GM18951 (cell line): ENCODE results near the gene PCDHB6.
"Not testable (repeated sequence)": the region's sequence is repeated elsewhere in the genome, so short reads cannot be mapped to it uniquely, and the experiment has no call there.

Source experiments
- POLR2A ChIP-seq: IDR thresholded peaks from 4 replicates; pipeline ENCODE4 v1.6.1; 2011; ENCODE audit warnings: mild to moderate bottlenecking; ENCODE audit not compliant: insufficient read length, insufficient read depth; ENCODE audit errors: extremely low read depth
- in situ Hi-C: fragments of 300-500 bp; cut with MboI; formaldehyde crosslinking; loops from one replicate; pipeline ENCODE4 v1.12.0; 2022; ENCODE audit warnings: low sequenced_read_pairs, mixed read lengths, inconsistent platforms; ENCODE audit not compliant: unreplicated experiment

The PCDHB6 gene

GRCh38 chr5:141180313-141180712 is 30.5 kb downstream of the PCDHB6 start:
- no peak for TF ChIP-seq POLR2A
- in situ Hi-C loops: no loop called here

- TF ChIP-seq POLR2A: no peak
- in situ Hi-C loops: no loop called here
Measured at GRCh38 chr5:141182248-141182647, 32.4 kb downstream of the PCDHB6 start, which contains the start of gene PCDHB16. TSS of gene PCDHB16 (plus strand) at chr5:141182387. CDS start at chr5:141182560, 173 bp downstream.

DNA sequence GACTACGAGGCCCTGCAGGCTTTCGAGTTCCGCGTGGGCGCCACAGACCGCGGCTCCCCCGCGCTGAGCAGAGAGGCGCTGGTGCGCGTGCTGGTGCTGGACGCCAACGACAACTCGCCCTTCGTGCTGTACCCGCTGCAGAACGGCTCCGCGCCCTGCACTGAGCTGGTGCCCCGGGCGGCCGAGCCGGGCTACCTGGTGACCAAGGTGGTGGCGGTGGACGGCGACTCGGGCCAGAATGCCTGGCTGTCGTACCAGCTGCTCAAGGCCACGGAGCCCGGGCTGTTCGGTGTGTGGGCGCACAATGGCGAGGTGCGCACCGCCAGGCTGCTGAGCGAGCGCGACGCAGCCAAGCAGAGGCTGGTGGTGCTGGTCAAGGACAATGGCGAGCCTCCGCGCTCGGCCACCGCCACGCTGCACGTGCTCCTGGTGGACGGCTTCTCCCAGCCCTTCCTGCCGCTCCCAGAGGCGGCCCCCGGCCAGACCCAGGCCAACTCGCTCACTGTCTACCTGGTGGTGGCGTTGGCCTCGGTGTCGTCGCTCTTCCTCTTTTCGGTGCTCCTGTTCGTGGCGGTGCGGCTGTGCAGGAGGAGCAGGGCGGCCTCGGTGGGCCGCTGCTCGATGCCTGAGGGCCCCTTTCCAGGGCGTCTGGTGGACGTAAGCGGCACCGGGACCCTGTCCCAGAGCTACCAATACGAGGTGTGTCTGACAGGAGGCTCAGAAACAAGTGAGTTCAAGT is 34.4 kb downstream of the PCDHB6 start:
- in situ Hi-C loops: not testable (repeated sequence)

GRCh38 chr5:141186897-141187512 is 37.1 kb downstream of the PCDHB6 start, which contains the start of gene PCDHB9:
TSS of gene PCDHB9 (plus strand) at chr5:141187161. CDS start at chr5:141187319, 158 bp downstream.
- no peak for TF ChIP-seq POLR2A
- in situ Hi-C loops: no loop called here

- in situ Hi-C loops: not testable (repeated sequence)
Measured at GRCh38 chr5:141188682-141189081, 38.8 kb downstream of the PCDHB6 start.

DNA sequence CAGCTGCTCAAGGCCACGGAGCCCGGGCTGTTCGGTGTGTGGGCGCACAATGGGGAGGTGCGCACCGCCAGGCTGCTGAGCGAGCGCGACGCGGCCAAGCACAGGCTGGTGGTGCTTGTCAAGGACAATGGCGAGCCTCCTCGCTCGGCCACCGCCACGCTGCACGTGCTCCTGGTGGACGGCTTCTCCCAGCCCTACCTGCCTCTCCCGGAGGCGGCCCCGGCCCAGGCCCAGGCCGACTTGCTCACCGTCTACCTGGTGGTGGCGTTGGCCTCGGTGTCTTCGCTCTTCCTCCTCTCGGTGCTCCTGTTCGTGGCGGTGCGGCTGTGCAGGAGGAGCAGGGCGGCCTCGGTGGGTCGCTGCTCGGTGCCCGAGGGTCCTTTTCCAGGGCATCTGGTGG is 39.3 kb downstream of the PCDHB6 start:
- in situ Hi-C loops: not testable (repeated sequence)

GRCh38 chr5:141192110-141192725 is 42.4 kb downstream of the PCDHB6 start, which contains the start of gene PCDHB10:
TSS of gene PCDHB10 (plus strand) at chr5:141192353. CDS start at chr5:141192553, 200 bp downstream.
- in situ Hi-C loops: no loop called here
- TF ChIP-seq POLR2A: no peak

GRCh38 chr5:141194332-141194731 is 44.5 kb downstream of the PCDHB6 start:
- in situ Hi-C loops: not testable (repeated sequence)

- no peak for TF ChIP-seq POLR2A
- in situ Hi-C loops: no loop called here
Measured at GRCh38 chr5:141196363-141196762, 46.5 kb downstream of the PCDHB6 start.

DNA sequence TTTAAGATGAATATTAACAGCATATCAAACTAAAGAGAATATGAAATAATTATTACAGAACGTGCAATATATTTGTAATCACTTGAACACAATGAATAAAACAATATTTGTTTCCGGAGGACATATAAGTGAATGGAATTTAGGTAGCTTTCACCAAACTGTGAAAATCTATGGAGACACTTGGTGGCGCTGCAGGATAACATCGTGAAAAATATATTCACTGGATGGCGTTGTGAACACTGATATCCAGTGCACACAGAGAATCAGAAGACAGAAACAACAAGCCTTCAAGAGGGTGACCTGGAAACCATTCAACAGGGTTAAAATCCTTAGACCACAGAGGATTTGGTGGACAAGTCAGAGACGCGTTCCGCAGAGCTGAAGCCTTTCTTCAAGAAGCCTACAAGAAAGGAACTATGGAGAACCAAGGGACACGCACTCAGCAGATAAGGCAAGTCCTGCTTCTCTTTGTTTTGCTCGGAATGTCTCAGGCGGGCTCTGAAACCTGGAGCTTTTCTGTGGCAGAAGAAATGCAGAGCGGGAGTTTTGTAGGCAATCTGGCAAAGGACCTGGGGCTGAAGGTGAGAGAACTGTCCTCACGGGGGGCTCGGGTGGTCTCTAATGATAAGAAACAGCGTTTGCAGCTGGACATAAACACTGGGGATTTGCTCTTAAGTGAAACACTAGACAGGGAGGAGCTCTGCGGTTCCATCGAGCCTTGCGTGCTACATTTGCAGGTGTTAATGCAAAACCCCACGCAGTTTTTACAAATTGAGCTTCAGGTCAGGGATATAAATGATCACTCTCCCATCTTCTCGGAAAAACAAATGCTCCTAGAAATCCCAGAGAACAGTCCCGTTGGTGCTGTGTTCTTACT is 49.7 kb downstream of the PCDHB6 start, which contains the start of gene PCDHB11:
PCDHB11 (plus strand) TSS at position 269 of the 877 bp plus-strand sequence; CDS start at position 417, 148 bp downstream.
- in situ Hi-C loops: no loop called here
- TF ChIP-seq POLR2A: no peak

- in situ Hi-C loops: not testable (repeated sequence)
Measured at GRCh38 chr5:141201126-141201525, 51.3 kb downstream of the PCDHB6 start.

- in situ Hi-C loops: not testable (repeated sequence)
Measured at GRCh38 chr5:141201646-141202045, 51.8 kb downstream of the PCDHB6 start.
